Islet precursor cell (in vitro differentiated cells): ENCODE data around the gene KRABD2.
A peak's percentile ranks its signal among the peaks of the same experiment; 100 is the strongest.
"Not testable (repeated sequence)": the region's sequence is repeated elsewhere in the genome, so short reads cannot be mapped to it uniquely, and the experiment has no call there.

ENCODE experiments used
- DNase-seq: peaks from one replicate; pipeline ENCODE4 v3.0.0-alpha.2; 2018

The KRABD2 gene

DNA sequence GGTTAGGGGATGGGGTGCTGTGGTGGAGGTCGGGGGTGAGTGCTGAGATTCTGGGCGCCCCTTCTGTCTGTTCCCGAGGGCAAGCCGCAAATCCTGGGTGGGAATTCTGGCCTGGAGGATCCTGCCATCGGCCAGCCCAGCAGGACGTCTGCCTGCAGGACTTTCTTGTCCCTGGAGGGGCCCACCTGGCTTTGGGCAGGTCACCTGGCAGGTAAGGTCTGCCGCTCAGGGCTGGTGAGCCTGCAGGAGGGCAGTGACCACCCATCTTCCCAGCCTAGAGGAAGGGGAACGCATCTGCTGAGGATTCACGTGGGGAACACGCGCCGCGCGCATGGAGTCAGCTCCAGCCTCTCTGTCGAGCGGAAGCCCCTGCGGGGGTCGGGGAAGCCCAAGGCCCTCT is 15.8 kb upstream of the KRABD2 start:
- DNase-seq = peak; percentile 62

DNA sequence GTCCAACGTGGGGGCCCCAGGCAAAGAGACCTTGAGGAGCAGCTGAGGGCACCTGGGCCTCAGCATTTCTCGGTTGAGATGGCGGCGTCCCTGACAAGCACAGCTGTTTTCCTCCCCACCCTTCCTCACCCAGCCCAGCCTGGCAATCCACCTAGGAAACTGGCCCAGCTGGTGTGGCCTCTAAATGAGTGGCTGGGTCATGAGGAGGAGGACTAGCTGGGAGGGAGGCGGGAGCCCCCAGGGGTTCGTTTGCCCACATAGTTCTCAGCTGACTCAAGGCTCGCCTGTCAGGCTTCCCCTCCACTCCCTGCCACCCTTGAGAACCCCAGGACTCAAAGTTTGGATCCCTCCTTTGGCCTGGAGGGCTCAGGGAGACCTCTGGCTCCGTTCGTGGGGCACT is 15.2 kb upstream of the KRABD2 start:
- DNase-seq = peak; percentile 78

DNA sequence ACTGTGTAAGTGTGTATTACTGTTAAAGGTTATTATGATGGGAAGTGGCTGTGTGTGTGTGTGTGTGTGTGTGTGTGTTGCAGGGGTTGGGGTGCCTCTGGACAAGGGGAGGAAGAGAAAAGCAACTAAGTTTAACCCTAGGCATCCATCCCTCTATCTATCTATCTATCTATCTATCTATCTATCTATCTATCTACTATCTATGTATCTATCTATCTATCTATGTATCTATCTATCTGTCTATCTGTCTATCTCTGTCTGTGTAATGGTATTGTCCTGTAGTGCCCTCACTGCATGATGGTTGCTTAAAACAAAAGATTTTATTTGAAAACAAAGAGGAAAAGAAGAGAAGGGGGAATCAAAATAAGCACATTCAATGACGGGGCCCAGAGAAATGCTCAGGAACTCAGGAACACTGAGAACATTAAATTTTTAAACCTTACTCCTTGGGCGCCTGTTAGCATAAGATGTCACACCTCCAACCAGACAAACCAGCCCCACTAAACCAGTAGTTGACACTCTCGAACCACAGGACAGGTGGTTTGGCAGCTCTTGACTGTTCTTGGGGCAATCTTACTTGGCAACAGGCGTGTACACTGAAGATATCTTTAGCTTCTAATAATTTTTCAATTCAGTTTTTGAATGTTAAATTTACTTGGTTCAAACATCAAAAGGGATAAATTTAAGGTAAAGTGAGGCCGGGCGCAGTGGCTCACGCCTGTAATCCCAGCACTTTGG is 11.6 kb upstream of the KRABD2 start:
- DNase-seq = no peak

DNA sequence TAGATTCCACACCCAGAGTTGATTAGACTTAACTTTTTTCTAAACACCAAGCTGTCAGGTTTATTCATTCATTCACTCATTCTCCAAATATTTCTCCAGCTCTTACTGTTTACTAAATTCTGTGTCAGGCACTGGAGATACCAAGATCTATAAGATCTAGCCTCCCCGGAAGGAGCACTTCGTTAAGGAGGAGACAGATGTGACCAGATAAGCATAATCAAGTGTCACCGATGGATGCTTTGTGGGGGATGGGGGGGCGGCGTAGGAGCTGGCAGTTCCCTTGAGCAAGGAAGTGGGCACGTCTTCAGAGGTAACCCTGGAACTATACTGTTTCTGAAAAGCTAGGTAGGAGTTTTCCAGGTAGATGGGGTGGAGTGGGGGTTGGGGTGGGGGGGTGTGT is 10.3 kb upstream of the KRABD2 start:
- DNase-seq = no peak

DNA sequence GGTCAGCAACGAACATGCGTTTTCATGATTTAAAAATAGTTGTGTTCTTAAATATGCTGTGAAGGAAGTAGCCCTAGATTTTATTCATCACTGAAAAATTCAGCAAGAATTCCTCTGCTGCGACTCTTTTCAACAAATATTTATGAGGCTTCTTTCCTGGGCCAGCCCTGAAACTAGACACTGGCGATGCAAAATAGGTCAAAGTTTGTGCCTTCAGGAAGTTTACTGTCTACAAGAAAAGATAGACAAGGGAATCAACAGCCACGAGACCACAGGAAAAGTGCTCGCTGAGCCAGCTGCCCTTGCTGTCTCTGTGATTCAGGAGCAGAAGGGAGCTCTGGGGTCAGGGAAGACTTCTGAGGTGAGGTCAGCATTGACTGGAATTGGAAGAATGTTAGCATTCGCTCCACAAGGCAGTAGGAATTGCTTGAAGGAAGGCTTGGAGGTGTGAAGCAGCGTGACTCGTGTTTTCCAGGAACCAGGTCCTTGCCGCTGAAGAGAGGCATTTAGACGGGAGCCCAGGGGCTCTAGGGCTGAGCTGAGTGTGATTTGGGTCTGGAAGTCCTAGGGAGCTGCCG is 8.4 kb upstream of the KRABD2 start:
- DNase-seq = peak; percentile 100

DNA sequence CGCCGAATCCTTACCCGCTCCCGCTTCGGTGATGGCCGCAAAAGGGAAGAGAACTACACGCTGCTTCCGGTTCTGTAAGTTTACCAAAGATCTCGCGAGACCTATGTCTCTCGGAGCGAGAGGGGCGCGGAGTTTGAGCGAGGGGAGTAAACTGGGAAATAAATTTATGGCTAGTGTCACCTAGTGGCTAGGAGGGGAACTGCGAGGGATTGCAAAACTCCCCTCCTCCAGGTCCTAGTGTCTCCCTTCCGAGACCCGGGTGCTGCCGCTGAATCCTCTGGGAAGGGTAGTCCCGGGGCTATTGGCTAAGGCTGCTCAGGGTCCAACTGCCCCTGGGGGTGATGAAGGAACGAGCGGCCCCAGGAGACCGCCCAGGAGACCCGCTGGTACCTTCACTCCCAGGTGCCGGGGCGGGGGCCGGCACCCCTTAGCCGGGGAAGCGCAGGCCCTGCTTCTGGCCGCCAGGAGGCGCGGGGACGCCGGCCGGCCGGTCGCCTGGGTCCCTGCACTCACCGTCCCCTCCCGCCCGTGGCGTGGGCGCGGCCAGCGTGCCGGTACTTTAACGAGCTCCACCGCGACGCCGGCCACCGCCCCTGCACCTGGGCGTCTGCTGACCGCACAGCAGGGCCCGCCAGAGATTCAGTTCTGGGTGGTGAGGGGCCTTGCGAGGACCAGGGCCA is 6.8 kb upstream of the KRABD2 start, which contains the start of gene RPL26:
TSS of gene RPL26 (minus strand) at position 51 of the 680 bp plus-strand sequence. CDS start 883 bp downstream, outside the sequence.
- DNase-seq = peak; percentile 100

DNA sequence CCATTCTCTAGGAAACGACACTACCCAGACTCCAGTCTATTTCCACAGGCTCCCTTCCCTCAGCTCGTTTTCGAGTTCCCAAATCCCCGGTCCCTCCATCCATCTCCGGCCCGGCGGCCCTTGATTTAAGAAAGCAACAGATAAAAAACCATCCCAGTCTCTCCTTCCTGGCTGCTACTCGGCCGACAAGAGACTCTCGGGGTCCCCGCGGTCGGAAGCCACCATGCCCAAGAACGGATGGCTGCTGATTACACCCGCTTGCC is 6.3 kb upstream of the KRABD2 start:
- no peak for DNase-seq

DNA sequence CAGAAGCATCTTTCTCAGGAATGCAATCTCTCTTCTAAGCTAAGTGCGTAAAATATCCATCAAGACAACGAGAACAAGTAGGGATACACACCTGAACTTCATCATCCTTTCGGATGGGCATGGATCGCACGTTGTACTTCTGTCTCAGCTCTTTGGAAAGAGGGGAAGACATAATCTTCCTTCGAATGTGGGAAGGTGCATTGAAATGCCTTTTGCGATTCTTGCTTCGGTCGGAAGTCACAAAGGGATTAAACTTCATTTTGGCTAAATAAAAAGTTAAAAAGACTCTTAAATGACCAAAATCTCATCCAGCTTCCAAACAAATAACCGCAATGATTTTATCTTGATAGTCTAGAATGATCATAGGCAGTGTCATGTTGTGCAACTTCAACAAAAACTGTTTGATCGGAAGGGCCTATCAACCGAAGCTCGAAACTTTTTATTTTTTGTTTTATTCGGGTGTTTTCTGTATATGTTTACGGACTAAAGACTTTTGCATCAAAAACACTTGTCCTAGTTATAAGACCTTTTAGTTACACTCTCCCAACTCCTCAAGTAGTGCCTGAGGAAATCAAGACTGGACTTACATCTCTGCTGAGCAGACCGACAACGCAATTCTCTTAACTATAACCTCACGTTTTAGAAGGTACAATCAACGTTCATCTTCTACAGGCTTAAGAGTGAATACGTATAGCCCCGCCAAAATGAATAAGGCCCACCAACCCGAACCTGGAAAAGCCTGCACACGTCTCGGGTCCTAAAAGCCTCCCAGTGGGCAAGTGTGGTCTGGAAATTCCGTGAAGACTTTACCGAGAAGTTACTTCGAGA is 5.8 kb upstream of the KRABD2 start:
- no peak for DNase-seq

DNA sequence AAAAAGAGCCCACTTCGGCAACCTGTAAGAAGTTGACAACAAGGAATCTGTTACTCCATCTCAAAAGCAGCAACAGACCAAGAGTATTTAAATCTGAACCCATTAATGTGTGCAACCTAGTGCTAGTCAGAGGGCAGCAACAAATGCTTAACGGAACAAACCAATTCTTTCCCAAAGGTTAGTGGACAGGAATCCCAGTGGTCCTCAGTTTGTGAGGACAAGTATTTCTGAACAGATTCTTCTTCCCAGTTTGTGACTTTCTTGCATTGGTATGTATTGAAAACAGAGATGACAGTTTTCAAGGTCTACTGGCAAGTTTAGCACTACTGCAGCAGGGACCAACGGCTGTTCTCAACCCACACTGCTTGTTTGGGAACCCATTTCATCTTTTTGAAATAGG is 3.5 kb upstream of the KRABD2 start:
- no peak for DNase-seq

DNA sequence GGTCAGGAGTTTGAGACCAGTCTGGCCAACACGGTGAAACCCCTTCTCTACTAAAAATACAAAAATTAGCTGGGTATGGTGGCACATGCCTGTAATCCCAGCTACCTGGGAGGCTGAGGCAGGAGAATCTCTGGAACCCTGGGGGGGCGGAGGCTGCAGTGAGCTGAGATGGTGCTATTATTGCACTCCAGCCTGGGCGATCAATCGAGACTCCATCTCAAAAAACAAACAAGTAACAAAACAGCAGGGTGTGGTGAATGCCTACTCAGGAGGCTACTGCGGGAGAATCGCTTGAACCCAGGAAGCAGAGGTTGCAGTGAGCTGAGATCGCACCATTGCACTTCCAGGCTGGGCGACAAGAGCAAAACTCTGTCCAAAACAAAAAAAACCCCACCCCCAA is 1.6 kb upstream of the KRABD2 start:
- DNase-seq = not testable (repeated sequence)

DNA sequence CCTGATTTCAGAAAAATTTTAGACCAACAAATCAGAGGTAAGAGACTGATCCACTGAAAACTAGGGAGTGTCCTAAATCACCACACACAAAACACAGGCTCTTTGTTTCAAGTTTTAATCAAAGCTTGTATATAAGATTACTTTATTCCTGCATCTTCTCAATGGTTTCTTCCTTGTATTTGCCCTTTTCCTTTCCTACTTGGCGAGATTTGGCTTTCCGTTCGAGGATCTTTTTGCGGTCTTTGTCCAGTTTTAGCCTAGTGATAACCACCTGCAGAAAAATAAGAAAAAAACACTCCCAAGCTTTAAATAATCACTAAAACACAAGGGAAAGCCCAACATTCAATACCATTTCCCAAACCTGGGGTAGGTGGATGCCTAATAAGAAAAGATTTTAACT is 918 bp upstream of the KRABD2 start:
- no peak for DNase-seq

DNA sequence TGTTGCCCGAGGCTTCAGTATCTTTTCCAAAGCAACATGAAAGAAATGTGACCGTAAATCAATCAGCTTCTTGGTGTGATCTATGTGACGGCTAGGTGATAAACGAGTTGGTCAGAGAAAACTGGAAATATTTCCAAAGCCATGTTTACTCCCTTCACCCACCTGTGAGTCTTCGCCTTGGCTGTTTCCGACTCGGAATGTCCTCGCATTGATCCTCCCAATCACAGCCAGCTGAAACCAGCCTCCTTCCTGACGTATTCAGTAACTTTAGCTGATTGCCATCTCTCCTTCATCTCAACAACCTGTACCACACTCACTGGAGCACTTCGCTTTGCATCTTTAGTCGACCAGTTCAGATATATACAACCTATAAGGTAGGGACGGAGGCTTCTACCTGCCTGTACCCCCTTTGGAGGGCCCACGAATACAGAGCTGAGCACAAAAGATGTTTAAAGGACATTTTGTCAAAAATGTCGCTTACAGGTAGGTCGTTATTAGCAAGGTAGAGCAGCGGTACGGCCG is 705 bp downstream of the KRABD2 start:
- no peak for DNase-seq

DNA sequence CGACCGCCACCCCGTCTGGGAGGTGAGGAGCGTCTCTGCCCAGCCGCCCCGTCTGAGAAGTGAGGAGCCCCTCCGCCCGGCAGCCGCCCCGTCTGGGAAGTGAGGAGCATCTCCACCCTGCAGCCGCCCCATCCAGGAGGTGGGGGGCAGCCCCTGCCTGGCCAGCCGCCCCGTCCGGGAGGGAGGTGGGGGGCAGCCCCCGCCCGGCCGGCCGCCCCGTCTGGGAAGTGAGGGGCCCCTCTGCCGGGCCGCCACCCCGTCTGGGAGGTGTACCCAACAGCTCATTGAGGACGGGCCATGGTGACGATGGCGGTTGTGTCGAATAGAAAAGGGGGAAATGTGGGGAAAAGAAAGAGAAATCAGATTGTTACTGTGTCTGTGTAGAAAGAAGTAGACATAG is 2.6 kb downstream of the KRABD2 start:
- not testable (repeated sequence) for DNase-seq

DNA sequence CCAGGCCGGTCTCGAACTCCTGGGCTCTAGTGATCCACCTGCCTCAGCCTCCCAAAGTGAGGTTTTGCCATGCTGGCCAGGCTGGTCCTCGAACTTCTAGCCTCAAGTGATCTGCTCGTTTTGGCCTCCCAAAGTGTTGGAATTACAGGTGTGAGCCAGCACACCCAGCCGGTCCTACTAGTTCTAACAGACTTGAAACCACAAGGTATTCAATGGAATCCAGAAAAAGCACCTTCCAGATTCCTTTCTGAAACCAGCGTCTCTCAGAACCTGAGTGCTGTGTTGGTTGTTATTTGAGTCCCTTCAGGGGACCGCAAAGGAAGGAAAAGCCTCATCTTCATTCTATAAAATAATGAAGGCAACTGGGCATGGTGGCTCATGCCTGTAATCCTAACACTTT is 4.1 kb downstream of the KRABD2 start:
- peak; percentile 78 for DNase-seq

DNA sequence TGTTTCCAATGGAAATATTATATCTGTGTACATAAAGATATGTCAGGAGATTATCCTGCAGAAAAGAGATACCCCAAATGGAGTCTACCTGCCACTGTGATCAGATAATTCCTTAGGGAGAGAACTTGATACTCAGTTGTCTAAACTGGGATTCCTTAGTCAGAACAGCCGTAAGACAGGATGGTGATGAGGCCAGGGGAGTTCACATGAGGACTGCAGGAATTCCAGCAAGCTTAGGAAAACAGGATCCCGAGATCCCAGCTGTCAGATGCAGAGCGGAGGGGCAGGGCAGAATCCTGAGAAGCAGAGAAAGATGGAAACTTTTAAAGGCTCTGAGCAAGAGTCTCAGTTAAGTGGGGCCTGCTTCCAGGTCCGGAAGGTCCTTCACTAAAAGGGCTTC is 4.7 kb downstream of the KRABD2 start:
- DNase-seq = no peak

DNA sequence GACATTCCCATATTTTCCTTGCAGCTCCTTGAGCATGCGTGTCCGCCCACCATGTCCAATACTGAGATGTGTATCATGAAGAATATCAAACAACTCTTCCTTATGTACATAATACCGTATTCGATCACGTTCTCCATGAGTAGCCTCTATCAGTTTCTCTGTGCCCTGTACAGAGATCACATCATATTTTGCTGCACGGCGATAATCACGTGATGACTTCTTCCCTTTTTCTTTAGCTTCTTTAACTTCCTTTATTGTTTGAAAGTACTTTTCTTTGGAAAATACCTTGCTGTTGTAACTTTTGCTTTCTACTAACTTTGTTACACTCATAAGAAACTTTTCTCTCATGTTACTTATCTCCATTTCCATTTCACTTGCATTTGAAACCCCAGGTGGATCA is 6.6 kb downstream of the KRABD2 start:
- no peak for DNase-seq

DNA sequence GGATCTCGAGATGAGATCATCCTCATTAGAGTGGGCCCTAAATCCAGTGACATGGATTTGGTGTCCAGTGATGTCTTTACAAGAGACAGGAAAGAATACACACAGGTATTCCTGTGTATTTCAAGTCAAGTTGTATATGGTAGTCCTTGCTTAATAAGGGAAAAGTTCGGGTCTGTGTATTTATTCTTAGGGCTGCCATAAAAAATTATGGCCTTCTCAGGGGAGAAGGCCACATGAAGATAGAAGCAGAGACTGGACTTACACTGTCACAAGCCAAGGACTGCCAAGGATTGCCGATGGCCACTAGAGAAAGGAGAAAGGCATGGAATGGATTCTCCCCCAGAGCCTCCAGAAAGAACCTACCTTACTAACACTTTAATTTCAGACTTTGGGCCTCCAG is 8.3 kb downstream of the KRABD2 start:
- DNase-seq = no peak

DNA sequence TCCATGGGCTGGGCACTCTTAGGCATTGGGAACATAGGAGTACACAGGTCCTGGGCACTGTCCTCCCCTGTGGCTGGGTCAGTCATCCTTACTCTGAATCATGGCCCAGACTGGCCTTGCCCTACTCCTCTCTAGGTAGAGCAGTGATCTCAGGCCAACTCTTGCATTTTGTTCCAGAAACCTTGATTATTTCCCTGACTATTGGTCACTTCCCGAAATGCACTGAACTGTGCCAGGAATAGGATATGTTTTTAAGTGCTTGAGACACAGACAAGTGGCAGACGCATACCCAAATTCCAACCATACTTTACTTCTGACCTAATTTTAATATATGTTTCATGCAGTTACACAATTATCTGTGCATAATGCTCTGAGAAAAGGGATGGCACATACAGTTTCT is 10.3 kb downstream of the KRABD2 start:
- no peak for DNase-seq

DNA sequence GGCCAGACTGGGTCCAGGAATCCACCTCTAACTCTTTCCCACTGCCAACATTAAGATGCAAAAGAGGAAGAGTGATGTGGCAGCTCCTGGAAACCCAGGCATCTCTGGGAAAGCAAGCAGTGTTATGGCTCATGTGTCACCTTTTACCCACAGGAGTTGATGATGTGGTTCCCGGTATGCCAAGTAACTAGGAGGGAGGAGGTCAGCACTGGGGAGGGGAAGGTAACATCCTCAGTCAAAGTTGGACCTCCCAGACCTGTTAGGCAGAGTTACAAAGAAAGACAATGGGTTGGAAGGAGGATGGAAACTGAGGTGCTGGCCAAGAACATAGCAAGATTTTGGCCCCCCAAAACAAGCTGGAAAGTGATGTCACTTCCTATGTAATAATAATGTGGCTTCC is 11.4 kb downstream of the KRABD2 start:
- no peak for DNase-seq

DNA sequence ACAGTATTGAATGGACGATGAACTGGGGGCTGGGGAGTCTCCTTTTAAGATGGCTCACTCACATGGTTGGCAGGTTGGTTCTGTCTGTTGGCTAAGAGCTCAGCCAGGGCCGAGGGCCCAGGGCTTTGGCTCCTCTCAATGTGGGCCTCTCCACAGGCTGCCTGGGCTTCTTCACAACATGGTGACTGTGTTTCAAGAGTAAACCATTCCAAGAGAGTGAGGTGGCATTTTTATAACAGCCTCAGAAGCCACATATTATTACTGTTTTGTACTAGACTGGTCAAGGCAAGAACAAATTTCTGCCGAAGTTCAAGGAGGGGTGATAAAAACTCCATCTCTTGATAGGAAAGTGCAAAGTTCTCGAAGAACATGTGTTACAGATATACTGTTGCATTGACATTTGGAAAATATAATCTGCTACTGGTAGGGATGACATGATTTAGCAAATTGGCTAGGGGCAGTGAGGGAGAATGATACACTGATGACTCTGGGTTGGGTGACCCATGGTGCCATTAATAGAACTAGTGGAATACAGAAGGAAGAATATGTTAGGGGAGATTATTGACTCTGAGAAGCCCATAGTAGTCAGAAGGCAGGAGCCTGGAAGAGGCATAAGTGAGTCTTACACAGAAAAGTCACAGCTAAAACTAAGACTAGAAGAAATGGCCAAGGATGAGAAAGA is 13.7 kb downstream of the KRABD2 start:
- DNase-seq = no peak

DNA sequence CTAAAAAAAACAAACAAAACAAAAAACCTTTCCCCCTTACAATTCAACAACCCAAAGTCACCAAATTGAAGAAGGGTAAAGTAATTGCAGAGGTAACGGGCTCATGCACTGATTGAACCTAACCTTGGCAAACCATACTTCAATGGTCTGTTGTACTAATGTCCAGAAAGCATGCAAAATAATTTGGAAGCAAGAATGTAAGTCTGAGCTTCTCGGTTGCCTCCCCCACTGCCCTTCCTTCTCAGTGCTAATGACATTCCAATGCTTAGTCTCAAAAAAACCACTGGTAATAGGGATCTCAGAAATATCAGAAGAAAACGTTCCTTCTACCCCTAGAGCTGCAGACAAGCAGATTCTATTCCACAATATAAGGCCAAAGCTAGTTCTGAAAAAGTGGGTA is 15.8 kb downstream of the KRABD2 start:
- DNase-seq = no peak

DNA sequence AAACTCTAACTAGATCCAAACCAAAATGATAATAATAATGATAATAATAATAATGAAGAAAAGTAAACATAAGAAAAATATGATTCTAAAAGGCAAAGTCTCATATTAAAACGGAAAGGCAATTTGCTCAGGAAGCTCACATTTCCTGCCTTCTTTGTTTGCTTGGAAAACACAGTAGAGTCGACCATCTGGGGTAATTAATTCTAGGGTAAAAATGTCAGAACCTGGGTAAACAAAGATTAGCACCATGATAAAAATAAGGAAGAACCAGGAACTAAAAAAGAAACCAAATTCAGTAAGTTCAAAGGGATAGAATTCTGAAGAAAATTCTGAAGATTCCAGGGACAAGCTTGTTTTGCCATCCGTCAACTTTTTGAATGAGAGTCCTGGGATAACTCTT is 16.2 kb downstream of the KRABD2 start:
- no peak for DNase-seq

DNA sequence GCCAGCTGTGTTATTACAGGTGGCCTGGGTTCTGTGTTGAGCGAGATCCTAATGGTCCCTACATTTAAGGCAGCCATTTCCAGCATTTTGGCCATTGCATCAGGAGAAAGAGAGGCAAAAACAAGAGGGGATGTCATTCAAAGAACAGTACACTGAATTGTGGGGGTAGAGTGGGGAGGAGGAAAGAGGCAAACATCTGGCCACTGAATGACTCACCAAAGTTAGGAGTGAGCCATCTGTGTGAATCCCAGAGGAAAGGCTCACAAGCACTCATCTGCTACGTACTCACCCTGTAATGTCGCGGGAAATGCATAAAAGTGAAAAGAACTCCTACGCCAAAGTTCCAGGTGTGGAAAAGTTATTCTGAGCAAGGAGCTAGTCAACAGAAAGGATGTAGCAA is 16.7 kb downstream of the KRABD2 start:
- DNase-seq = peak; percentile 75
